Stimulated activated CD4-positive, alpha-beta T cell treated with anti-CD3 and anti-CD28 coated beads, Interleukin-12 subunit alpha, Interleukin-12 subunit beta, amount 100 ng/mL, for 4 hours (primary cell): ENCODE results near the gene OR2AG2.
"Not testable (repeated sequence)": the region's sequence is repeated elsewhere in the genome, so short reads cannot be mapped to it uniquely, and the experiment has no call there.

Source experiments
- DNase-seq: peaks from one replicate; pipeline ENCODE4 v3.0.0-alpha.2; 2020

OR2AG2 gene, protein sequence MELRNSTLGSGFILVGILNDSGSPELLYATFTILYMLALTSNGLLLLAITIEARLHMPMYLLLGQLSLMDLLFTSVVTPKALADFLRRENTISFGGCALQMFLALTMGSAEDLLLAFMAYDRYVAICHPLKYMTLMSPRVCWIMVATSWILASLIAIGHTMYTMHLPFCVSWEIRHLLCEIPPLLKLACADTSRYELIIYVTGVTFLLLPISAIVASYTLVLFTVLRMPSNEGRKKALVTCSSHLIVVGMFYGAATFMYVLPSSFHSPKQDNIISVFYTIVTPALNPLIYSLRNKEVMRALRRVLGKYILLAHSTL

DNA sequence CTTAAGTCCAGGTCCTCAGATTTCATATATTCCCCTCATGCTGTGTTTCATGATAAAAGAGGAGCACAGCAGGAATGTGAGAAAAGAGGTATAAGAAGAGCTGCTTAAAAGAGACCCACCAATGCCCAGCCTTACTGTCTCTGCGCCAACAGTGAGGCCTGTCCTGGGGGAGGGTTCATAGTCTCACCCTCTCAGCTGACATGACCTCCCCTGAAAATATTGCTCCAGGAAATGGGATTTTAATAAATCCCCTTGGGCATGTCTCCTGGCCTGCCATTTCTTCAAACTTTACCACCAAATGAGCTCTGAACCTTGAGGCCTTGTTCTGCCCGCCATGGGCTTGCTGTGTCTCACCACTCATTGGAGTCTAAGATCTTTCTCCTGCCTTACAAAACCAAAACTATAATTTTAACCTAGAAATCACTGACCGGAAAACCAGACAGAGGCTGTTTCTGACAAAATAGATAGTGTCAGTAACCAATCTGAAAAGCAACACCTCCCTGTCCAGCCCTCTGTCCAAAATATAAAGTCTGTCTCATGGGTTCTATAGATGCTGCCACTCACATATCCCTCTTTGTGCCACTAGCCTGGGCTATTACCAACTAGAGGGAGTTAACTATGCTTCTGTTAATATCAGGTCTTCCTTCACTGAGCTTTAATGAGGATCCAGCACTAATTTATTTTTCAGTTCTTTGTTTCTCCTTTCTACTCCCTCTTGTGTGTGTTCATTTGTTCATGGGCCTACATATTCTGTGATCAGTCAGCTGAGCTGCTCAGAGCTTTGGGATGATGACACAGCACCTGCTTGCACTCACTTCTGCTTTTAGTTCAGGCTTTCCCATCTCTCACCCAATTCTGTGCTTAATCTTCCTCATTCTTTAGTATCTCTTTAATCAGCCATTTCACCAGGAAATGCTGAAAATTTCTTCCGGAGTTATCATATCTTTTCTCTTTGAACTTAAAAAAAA lies at the start of gene OR2AG2:
Gene OR2AG2, minus strand, starts transcription at position 51 of the 968 bp plus-strand sequence. CDS start 3,019 bp downstream, outside the sequence.
- DNase-seq: no peak

DNA sequence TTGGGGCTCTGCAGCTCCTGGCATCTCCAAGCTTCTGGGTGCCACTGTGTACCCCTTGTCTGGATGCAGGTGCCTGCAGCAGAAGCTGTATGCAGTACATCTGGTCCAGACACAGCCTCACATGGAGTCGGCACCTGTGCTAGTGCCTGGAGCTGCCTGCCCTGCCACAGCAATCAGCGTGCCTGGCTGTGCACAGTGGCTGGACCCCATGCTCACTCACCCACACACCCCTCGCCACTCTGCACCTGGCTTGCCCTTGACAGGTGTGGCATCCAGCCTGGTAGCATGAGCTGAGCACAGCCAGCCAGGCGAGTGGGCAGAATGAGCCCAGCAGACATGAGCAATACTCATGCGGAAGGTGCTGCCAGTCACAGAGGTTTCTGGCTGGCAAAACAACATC lies 47.2 kb upstream of the OR2AG2 start:
- no peak for DNase-seq

DNA sequence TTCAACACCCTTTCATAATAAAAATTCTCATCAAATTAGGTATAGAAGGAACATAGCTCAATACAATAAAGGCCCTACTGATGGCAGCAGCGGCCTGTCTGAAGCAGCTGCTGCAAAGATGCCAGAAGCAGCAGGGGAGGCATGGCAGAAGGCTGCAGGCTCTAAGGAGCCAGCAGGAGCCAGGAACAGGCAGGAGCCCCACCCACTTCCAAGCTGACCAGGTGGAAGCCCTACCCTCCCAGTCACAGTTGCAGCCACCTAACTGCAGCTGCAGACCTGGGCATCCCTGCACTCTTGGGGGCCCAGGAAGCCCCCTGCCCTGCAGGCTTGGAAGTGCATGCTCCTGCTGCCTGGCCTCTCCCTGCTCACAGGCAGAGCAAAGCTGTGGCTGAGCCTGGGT lies 45.9 kb upstream of the OR2AG2 start:
- no peak for DNase-seq

DNA sequence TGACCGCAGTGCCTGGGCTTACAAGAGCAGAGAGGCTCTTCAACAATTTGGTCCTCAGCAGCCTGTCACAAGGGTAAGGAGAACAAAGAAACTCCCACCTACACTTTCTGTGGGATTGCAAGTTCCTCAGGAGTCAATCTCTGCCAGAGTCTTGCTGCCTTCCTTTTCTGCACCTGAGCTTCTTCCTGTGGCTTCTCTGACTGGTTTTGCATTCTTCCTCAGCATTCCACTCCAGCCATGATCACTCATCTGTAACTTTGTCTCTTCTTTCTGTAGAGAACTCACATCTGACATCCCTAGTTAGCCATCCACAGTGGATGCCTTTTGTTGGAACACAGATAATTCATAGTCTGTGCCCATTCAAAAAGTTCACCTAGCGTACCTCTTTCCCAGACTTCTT lies 41.9 kb upstream of the OR2AG2 start:
- DNase-seq: no peak

DNA sequence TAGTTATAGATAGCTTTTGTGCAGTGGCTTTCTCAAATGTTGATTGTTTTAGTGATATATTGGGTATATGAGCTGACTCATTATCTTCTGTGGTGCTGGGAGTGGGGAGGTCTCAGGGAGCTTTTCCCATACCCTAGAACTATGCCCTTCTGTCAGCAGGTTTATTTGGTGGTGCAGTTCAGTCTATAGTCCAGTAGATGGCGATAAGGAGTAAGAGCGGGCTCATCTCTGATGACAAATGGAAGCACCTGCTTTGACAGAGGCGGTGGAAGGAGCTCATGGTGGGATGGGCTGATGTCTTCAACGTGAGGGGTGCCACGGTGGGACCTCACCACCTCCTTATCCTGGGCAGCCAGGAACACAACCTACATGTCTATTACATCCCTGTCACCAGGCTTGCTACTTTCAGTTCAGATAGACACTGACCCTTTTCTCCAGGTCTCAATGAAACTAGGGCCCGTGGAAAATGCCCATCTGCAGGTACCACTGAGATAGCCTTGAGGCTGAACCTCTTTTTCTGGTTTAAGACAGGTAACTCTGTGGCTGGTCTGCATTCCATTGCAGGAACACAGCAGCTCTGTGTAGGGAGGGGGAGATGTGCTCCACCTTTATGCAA lies 40.7 kb upstream of the OR2AG2 start:
- peak; percentile 4 for DNase-seq

DNA sequence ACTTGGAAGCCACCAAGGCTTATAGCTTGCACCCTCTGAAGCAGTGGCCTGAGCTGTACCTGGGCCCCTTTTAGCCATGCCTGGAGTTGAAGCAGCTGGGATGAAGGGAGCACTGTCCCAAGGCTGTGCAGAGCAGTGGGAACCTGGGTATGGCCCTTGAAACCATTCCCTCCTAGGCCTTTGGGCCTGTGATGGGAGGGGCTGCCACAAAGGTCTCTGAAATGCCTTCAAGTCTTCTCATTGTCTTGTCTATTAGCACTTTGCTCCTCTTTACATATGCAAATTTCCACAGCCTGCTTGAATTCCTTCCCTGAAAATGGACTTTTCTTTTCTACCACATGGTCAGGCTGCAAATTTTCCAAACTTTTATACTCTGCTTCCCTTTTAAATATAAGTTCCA lies 29.3 kb upstream of the OR2AG2 start:
- not testable (repeated sequence) for DNase-seq

DNA sequence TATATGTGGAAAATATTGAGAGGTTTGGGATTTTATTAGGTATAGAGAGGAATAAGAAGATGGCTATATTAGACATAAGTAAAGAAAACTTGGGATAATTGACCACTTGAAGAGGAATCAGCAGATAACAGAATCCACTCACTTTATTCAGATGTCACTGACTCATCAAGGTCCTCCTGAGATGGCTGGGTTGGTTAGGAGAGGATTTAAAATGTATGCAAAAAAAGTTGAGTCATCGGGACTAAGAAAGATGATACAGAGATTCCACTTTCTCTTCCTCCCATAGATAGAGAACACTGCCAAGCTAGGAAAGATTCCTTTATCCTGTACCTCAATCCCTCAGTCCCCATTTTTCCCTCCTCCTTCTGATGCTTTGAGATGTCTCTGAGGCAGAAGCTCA lies 27.6 kb upstream of the OR2AG2 start, which contains the start of gene OR6A2:
Gene OR6A2, minus strand, starts transcription at position 288 of the 400 bp plus-strand sequence. CDS start 3,981 bp downstream, outside the sequence.
- DNase-seq: no peak

DNA sequence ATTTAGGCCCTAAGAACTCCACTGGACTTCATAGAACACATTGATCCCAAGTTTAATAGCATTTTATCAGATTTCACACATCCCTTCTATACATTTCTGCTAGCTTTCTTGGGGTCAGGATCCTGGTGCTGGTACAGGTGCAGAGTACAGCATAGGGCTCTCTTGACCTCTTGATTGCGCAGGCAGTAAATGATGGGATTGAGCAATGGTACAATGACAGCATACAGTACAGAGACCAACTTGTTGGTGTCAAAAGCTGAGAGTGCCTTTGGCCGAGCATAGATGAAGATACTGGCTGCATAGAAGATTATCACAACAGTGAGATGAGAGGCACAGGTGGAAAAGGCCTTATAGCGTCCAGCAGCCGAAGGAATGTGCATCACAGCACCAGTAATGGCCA lies 22.9 kb upstream of the OR2AG2 start:
- no peak for DNase-seq

DNA sequence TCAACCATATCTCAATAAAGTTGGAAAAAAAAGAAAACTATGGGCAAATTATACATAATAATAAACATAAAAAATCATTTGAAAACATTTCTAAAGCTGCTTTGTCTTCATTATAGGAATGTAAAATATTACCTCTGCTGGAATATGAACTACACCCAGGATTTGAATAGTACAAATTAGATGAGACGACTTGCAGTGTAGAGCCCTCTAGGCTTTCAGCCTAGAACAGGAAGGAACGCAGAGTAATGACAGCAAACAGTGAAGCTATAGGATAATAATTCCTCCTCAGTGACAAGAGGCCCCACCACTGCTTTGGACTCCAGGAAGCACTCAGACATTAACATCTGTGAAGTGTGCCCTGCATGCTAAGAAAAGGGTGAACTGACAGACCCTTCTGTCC lies 18.8 kb upstream of the OR2AG2 start:
- DNase-seq: no peak

DNA sequence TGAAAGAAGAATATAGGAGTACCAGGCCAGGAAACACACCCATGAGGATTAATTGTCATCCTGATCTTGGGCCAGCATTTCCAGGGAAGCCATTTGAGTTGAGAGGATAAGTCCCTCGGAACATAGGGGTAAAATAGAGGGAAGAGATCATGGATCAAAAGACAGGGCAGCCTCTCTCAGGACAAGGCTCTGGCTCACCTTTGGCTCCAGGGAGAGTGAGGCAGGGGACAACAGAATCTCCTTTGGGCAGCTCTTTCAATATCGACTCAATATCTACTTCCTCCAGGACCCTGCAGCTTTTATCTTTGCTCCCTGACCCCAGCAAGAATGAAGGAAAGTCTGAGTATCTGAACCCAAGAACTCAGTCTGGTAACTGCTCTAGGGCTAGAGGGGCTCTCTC lies 10.9 kb upstream of the OR2AG2 start, which contains the start of gene OR2AG1:
Gene OR2AG1, plus strand, starts transcription at position 301 of the 400 bp plus-strand sequence. CDS start 2,018 bp downstream, outside the sequence.
- no peak for DNase-seq

DNA sequence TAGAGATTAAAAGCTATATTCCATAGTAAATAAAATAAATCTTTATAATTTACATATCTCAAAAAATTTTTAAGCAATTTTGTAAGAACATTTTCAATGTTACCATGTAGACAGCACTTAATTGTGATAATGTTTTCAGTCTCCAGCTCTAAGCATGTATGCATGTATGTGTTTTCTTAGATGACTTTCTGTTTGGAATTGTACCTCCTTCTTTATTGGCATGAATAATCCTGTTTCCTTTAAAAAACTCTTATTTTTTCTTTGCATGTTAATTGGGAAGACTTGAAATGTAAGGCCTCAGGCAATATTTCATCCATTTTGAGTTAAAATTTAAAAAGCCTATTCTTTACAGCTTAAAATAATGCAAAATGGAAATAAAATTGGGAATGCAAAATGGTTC lies 9.1 kb upstream of the OR2AG2 start:
- no peak for DNase-seq

DNA sequence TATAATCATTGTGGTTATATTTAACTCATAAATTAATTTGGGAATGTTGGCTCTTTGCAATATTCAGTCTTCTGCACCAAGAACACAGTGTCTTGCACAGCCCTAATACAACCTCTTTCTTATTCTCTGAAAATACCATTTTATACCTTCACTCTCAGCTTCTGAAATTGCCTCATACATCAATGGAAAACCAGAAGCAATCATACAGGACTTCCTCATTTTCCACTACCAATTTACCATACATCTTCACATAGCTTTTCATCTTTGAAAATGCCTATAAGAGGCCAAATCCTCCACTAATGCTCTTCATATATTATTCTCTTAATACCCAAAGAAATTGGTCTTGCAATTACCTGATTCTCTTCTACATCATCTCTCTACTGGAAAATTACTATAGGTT lies 6.7 kb upstream of the OR2AG2 start:
- no peak for DNase-seq

DNA sequence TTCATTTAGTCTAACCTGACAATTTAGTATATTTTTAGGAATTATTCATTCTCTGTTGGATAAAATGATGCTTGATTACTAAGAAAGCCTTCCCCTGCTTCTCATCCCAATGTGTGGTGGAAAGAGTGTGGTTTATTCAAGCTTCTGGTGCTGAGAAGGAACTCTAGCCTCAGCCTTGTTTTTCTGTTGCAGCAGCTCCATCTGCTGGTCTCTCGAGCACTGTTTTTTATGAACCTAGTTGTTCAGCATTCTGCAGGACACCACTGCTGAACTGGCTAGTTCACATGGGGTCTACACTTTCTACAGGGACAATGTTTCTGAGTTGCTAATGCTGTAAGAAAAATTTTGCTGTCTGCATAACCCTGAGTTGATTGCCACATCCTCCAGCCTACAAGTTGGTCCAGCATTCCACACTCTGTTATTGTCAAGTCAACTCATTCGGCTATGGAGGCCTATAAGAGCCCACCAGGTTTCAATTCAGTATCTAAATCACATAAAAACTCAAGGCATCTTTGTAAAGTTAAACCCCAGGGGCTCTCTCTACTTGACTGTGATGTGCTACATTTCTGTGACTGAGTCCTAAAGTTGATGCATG lies 14.3 kb downstream of the OR2AG2 start:
- DNase-seq: peak; percentile 47

DNA sequence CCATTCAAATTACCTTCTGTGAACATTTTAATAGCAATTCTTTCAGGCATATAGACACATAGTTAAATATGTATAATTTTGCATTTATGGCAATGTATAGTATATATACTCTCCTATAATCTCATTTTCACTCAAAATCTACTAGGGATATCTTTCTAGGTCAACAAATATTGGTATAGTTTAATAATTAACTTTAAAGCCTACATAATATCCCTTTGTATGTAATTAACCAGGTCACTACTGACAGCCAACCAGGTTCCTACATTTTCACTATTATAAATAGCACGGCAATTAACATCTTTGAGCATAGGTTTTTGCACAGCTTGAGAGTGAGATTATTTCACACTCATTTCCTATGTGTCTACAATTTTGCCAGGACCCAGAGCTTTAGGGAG lies 15.8 kb downstream of the OR2AG2 start:
- DNase-seq: no peak

DNA sequence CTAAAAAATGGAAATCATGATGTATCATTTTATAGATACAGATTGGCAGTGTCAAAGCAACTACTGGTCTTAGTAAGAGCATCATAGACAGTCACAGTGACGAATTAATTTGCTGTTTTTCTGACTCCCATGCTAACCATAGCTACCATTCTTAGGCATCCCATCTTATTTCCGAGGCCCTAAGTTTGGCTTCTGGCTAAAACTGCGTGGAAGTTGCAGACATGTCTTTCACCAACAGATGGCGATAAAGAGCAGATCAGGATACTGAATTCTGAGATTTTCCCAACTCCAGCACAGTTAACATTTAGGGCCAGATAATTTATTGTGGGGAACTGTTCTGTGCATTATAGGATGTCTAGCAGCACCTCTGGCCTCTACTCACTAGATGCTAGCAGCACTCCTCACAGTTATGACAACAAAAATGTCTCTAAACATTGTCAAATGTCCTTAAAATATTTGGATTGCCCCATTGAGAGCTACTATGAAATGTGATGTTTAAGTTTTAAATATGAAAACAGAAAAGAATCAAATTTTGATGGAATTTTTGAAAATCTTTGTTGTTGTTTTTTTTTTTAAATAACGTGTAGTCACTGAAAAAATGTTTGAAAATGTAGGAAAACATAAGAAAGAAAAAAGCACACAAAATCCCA lies 16.3 kb downstream of the OR2AG2 start:
- no peak for DNase-seq

DNA sequence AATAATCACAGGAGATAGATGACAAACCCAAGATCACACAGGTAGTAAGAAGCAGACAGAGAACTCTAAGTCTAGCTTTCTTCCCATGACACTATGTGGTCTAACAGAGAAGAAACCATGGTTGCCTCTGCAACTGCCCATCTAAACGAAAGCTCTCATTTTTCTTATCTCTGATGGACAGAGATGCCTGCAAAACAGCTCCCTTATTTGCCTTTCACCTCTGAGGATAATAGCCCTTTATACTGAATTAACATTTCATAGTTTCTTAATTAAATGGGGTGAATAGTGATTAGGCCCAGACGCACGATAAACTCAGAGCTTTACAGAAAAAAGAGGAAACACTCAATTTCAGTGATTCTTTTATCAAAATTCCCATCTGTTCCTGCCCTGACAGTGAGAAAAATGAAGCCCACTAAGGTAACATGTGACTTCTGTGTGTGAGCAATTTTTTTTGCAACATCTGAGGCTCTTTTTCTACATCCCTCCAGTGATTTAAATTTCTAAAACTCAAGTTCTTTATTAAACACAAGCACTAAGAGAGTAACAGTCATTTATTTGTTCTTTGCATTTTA lies 24.6 kb downstream of the OR2AG2 start:
- DNase-seq: no peak

DNA sequence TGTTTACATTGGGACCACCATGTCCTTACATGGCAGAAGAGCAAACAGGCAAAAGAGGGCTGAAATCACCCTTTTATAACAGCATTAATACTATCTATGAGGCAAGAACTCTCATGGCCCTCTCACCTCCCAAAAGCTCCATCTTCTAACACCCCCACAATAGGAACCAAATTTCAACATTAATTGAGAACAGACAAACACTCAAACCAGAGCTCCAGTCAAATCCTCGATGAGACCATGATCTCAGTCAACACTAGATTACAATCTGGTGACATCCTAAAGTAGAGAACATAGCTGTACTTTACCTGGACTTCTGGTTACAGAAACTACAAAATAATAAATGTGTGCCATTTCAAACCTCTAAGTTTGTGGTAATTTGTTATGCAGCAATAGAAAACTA lies 25.1 kb downstream of the OR2AG2 start:
- DNase-seq: no peak

DNA sequence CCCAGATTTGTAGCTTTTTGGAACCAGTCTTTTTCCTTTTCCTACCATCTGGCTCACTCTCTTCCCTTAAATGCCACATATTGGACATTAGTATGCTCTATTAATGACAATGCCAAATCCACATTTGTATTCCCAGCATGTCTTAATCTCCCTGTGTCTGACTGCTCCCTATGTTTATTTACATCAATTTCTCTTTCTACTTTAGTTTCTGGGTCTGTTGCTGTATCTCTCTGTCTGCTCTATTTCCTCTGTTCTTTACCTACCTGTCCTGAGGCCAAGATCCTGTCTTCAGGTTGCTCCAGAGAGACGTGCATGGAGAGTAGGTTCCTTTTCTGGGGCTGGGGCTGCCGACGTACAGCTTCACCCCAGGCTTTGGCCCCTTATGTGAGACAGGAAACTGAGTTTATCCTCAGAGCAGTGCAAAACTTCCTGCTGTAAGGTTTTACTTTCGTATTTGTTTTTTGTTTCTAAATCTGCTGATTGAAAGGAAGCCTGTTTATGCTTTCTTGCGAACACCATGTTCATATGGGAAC lies 25.6 kb downstream of the OR2AG2 start:
- DNase-seq: peak; percentile 27

DNA sequence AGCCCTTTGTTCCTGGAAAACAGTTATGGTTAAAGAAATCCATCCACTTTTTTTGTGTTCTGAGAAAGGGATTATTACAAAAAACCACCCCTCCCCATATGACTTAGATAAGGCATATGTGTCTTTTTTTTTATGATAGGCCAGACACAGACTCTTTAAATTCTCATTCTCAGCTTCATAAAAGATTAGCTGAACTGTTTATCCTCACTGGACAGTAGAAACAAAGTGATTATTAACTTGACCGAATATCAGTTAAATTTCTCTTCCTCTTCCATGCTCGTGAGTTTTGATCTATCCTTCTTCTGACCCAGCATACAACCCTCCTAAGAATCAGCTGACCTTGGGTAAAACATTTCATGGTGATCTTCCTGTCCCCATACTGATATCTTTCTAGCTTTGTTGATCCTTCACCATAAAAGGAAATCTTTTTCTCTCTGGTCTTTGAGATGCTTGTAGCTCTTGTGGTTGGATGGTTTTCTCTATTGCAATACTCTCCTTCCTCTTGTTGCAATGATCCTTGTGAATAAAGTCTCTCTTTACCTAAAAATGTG lies 26.2 kb downstream of the OR2AG2 start:
- no peak for DNase-seq

DNA sequence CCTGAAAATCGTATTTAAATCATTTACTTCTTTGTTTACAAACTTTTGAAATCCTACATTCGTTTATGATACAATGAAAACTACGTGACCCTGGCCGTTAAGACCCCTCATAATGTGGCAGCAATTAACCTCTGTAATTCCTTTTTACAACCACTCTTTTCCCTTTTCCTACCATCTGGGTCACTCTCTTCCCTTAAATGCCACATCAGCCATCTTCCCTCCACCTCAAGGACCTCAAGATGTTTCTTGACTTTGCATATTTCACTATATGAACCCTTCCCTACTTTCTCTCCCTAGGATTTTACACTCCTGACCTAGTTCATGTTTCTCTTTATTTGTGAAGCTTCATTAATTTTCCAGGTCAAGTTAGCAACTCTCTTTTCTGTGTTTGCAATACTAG lies 26.8 kb downstream of the OR2AG2 start:
- DNase-seq: no peak

DNA sequence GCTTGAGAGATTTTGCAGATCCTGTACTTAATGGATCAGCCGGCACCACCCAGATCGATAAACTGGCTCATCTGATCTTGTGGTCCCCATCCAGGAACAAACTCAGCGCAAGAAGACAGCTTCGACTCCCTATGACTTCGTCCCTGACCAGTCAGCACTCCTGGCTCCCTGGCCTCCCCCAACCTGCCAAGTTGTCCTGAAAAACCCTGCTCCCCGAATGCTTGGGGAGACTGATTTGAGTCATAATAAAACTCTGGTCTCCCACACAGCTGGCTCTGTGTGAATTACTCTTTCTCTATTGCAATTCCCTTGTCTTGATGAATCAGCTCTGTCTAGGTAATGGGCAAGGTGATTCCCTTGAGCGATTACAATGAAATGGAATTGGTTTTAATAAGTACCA lies 29.5 kb downstream of the OR2AG2 start:
- DNase-seq: no peak
